RCC 7860 (cell line): ENCODE data around the gene PHAF1.

ENCODE experiments used
- DNase-seq: peaks from one replicate; pipeline ENCODE4 v3.0.0-alpha.2; 2015; ENCODE audit warnings: low spot score
- FAIRE-seq: peaks from 2 replicates; lab custom pipeline; 2012; peaks lifted over from hg19 to GRCh38; lab: Jason Lieb, UNC

PHAF1 gene

GRCh38 chr16:67109407-67110135, at the start of gene PHAF1:
Gene PHAF1 (plus strand): TSS chr16:67109941. CDS start chr16:67110176, 235 bp downstream.
- DNase-seq, result peak; percentile 72
- no peak for FAIRE-seq

GRCh38 chr16:67063008-67063407, 46.7 kb upstream of the PHAF1 start:
- no peak for FAIRE-seq

GRCh38 chr16:67068212-67068753, 41.5 kb upstream of the PHAF1 start:
- FAIRE-seq (no peak), DNase-seq (no peak)

More at GRCh38 chr16:67063008-67063407, 46.7 kb upstream of the PHAF1 start:
- DNase-seq, result no peak

GRCh38 chr16:67071476-67072048, 38.2 kb upstream of the PHAF1 start:
- DNase-seq, result no peak
- FAIRE-seq, result no peak

- FAIRE-seq, result no peak
- no peak for DNase-seq
Measured at GRCh38 chr16:67075331-67075730, 34.4 kb upstream of the PHAF1 start.

GRCh38 chr16:67077871-67078270, 31.9 kb upstream of the PHAF1 start:
- no peak for FAIRE-seq
- DNase-seq, result no peak

GRCh38 chr16:67082100-67082499, 27.6 kb upstream of the PHAF1 start:
- DNase-seq (no peak), FAIRE-seq (no peak)

GRCh38 chr16:67082891-67083290, 26.9 kb upstream of the PHAF1 start:
- DNase-seq (peak; percentile 27), FAIRE-seq (peak; percentile 31)

GRCh38 chr16:67084345-67085028, 25.3 kb upstream of the PHAF1 start:
- no peak for FAIRE-seq

GRCh38 chr16:67086822-67087221, 22.9 kb upstream of the PHAF1 start:
- no peak for FAIRE-seq

More at GRCh38 chr16:67084345-67085028, 25.3 kb upstream of the PHAF1 start:
- no peak for DNase-seq

GRCh38 chr16:67087291-67087690, 22.4 kb upstream of the PHAF1 start:
- no peak for FAIRE-seq
- DNase-seq, result no peak

More at GRCh38 chr16:67086822-67087221, 22.9 kb upstream of the PHAF1 start:
- no peak for DNase-seq

GRCh38 chr16:67087803-67088202, 21.9 kb upstream of the PHAF1 start:
- DNase-seq, result no peak
- no peak for FAIRE-seq

GRCh38 chr16:67088551-67088950, 21.2 kb upstream of the PHAF1 start:
- DNase-seq (no peak), FAIRE-seq (no peak)

- FAIRE-seq, result no peak
- DNase-seq, result no peak
Measured at GRCh38 chr16:67089101-67089500, 20.6 kb upstream of the PHAF1 start.

GRCh38 chr16:67091906-67092566, 17.7 kb upstream of the PHAF1 start:
- no peak for FAIRE-seq
- no peak for DNase-seq

GRCh38 chr16:67093098-67093726, 16.5 kb upstream of the PHAF1 start:
- DNase-seq (no peak), FAIRE-seq (no peak)

GRCh38 chr16:67098599-67098998, 11.1 kb upstream of the PHAF1 start:
- DNase-seq (no peak), FAIRE-seq (no peak)

GRCh38 chr16:67100569-67101310, 9.0 kb upstream of the PHAF1 start:
- DNase-seq (no peak), FAIRE-seq (peak; percentile 7)

GRCh38 chr16:67101311-67102082, 8.2 kb upstream of the PHAF1 start:
- DNase-seq (no peak), FAIRE-seq (no peak)
